ENCODE measurements around the gene MAP3K14. TPM values are rescaled to one million over a fixed set of nuclear protein-coding genes. Genes with fewer than 3 reads are reported as not detected.

MAP3K14 gene
- total RNA-seq, 1 experiment from 2014 or later = 16.8 TPM

DNA sequence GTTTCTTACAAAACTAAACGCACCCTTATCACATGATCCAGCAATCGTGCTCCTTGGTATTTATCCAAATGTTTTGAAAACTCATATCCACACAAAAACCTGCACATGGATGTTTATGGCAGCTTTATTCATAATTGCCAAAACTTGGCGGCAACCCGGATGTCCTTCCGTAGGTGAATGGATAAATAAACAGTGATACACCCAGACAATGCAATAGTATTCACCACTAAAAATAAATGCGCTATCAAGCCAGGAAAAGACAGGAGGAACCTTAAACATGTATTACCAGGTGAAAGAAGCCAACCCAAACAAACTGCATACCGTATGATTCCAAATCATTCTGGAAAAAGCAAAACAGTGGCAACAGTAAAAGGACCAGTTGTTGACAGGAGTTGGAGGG is 64.9 kb downstream of the MAP3K14 start:
- BruUV-seq (replicated peaks) = no TSS peak
- Histone ChIP-seq H4K20me1 (ENCODE audit: low read length) (no peaks in the 10 kb centered on the region), H3K9me2 (replicated peaks; ENCODE audit: low read length) (no peaks in the 10 kb centered on the region), H3K27ac (ENCODE audit: low read length) (peak overlapping the region; percentile 40), H3K4me1 (ENCODE audit: insufficient read depth, low read length) (peaks cover 34% of the 10 kb centered on the region), H3K27me3 (ENCODE audit: low read length) (no peaks in the 10 kb centered on the region), H2AFZ (ENCODE audit: low read length) (no peak overlapping the region), H3K4me2 (ENCODE audit: low read length) (peak overlapping the region; percentile 42), H3K9me3 (ENCODE audit: low read length) (no peaks in the 10 kb centered on the region), H3K79me2 (ENCODE audit: low read length) (peaks cover 12% of the 10 kb centered on the region), H3K4me3 (ENCODE audit: low read length) (no peak overlapping the region), H3F3A (ENCODE audit: low read length, unreplicated experiment) (no peaks in the 10 kb centered on the region), H3K36me3 (ENCODE audit: low read depth, low read length) (0 out of 2 replicates have a peak, but pooled peaks cover 4% of the 10 kb centered on the region), H3K9ac (ENCODE audit: low read length) (no peak overlapping the region)
- TF ChIP-seq EZH2 (IDR thresholded peaks at IDR 0.05; ENCODE audit: low read length, unreplicated experiment) (no peak), EZH2phosphoT487 (IDR thresholded peaks at IDR 0.05; ENCODE audit: borderline replicate concordance, low read length) (no peak)
- TF ChIP-seq, protein P1, sequence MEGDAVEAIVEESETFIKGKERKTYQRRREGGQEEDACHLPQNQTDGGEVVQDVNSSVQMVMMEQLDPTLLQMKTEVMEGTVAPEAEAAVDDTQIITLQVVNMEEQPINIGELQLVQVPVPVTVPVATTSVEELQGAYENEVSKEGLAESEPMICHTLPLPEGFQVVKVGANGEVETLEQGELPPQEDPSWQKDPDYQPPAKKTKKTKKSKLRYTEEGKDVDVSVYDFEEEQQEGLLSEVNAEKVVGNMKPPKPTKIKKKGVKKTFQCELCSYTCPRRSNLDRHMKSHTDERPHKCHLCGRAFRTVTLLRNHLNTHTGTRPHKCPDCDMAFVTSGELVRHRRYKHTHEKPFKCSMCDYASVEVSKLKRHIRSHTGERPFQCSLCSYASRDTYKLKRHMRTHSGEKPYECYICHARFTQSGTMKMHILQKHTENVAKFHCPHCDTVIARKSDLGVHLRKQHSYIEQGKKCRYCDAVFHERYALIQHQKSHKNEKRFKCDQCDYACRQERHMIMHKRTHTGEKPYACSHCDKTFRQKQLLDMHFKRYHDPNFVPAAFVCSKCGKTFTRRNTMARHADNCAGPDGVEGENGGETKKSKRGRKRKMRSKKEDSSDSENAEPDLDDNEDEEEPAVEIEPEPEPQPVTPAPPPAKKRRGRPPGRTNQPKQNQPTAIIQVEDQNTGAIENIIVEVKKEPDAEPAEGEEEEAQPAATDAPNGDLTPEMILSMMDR (conservative IDR thresholded peaks at IDR 0.05; ENCODE audit: low read depth, low read length) = no peak
- intact Hi-C loops (cut with micrococcal nuclease) = no loop called here
- POLR2A ChIA-PET (ENCODE audit: unreplicated experiment) = interaction anchor here (0.6 kb wide), 1 partner anchor 65 kb away, joined by 3 read pairs; the partner anchor contains the start of gene MAP3K14
- ATAC-seq (peak; percentile 6; the same call in 1 of the 2 replicates), DNase-seq (peak; percentile 69)
- CTCF ChIA-PET = interaction anchor here (0.8 kb wide), 1 partner anchor 115 kb away, joined by 3 read pairs; no protein-coding TSS in a partner anchor

DNA sequence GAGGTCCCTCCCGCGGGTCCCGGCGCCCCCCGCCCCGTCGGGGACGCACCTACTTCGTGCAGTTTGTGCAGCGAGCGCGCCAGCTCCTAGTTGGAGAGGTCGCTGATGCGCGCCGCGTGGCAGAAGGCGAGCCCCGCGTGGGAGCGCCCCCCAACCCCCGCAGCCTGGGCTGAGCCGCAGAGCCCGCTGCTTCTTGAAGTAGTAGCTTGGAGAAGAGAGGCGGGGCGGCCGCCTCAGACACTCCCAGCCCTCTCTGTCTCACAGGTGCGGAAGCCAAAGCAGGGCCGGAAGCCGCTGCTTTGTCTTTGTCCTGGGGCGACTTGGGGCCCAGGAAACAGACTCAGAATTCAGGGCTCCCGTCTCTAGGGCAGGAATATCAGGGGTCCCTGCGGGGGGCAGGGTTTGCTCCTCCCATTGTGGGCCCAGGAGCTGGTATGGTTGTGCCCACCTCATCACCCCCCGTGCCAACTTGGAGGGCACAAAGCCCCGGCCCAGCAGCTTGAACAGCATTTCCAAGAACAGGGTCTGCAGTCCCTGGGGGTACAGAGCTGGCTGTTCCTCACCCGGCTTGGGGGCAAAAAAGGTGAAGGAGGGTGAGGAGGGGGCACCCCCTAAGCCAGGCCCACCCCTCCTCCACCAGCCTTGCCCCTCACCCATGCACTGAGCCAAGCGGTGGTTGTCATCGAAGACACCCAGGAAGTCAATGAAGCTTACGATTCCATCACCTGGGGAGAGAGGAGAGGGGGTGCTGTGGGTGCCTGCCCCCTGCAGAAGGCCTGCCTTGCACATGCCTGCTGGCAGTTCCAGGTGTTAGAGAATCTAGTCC is 68.5 kb downstream of the MAP3K14 start:
- peak overlapping the region; percentile 73 for H3K27ac ChIP-seq (ENCODE audit: low read length)
- peak overlapping the region; percentile 89 for H3K9ac ChIP-seq (ENCODE audit: low read length)
- peaks cover 18% of the 10 kb centered on the region for H3K79me2 ChIP-seq (ENCODE audit: low read length)
- no peaks in the 10 kb centered on the region for H3K9me3 ChIP-seq (ENCODE audit: low read length)
- H3K36me3 ChIP-seq (ENCODE audit: low read depth, low read length) = 0 out of 2 replicates have a peak, but pooled peaks cover 4% of the 10 kb centered on the region
- intact Hi-C loops (cut with micrococcal nuclease) = no loop called here
- no peaks in the 10 kb centered on the region for H3F3A ChIP-seq (ENCODE audit: low read length, unreplicated experiment)
- ChIA-PET CTCF (interaction anchor here (0.6 to 1.1 kb wide), 2 partner anchors 45 to 180 kb away, joined by 3 read pairs; no protein-coding TSS in a partner anchor), POLR2A (ENCODE audit: unreplicated experiment) (interaction anchor here (0.5 to 0.7 kb wide), 4 partner anchors 63 to 164 kb away, joined by 3 to 25 read pairs (median 4); no protein-coding TSS in a partner anchor)
- H3K9me2 ChIP-seq (replicated peaks; ENCODE audit: low read length) = no peaks in the 10 kb centered on the region
- TF ChIP-seq EZH2phosphoT487 (IDR thresholded peaks at IDR 0.05; ENCODE audit: borderline replicate concordance, low read length) = no peak
- TF ChIP-seq EZH2 (IDR thresholded peaks at IDR 0.05; ENCODE audit: low read length, unreplicated experiment) = no peak
- TF ChIP-seq, protein P1 (conservative IDR thresholded peaks at IDR 0.05; ENCODE audit: low read depth, low read length) = no peak
- peak overlapping the region; percentile 62 for H2AFZ ChIP-seq (ENCODE audit: low read length)
- DNase-seq (peak; percentile 83), ATAC-seq (peak; percentile 59)
- H3K4me1 ChIP-seq (ENCODE audit: insufficient read depth, low read length) = peaks cover 41% of the 10 kb centered on the region
- H3K4me3 ChIP-seq (ENCODE audit: low read length) = peak overlapping the region; percentile 88
- no peaks in the 10 kb centered on the region for H3K27me3 ChIP-seq (ENCODE audit: low read length)
- no peaks in the 10 kb centered on the region for H4K20me1 ChIP-seq (ENCODE audit: low read length)
- H3K4me2 ChIP-seq (ENCODE audit: low read length) = peak overlapping the region; percentile 93
- BruUV-seq (replicated peaks) = TSS peak; percentile 50
